Retinal pigment epithelial cell (primary cell): ENCODE results near the gene APOA1.
A peak's percentile ranks its signal among the peaks of the same experiment; 100 is the strongest.

Source experiments
- DNase-seq: peaks from one replicate; pipeline ENCODE4 v3.0.0-alpha.2; 2010; ENCODE audit warnings: low read depth
- H3K4me3 ChIP-seq: 2 replicates; pipeline ENCODE4 v1.5.1; 2011; ENCODE audit warnings: mild to moderate bottlenecking, low read length, control low read depth, moderate library complexity
- CTCF ChIP-seq: conservative IDR thresholded peaks from 2 replicates; pipeline ENCODE4 v1.5.1; 2011; ENCODE audit warnings: low read depth, low read length, control low read depth, inconsistent platforms

The APOA1 gene

GRCh38 chr11:116793772-116794097, 43.7 kb downstream of the APOA1 start:
- no peak for DNase-seq
- TF ChIP-seq CTCF, result no peak

GRCh38 chr11:116792869-116793771, 44.3 kb downstream of the APOA1 start:
- no peak for TF ChIP-seq CTCF
- no peak overlapping the region for H3K4me3 ChIP-seq
- no peak for DNase-seq

More at GRCh38 chr11:116793772-116794097, 43.7 kb downstream of the APOA1 start:
- no peak overlapping the region for H3K4me3 ChIP-seq

- TF ChIP-seq CTCF, result no peak
- H3K4me3 ChIP-seq, result no peak overlapping the region
- DNase-seq, result no peak
These were observed 45.1 kb downstream of the APOA1 start for GRCh38 chr11:116792144-116792868.

GRCh38 chr11:116791813-116792143, 45.6 kb downstream of the APOA1 start, which contains the start of gene APOA5:
Gene APOA5, minus strand, starts transcription at chr11:116791879. Its CDS starts 19 bp downstream, at chr11:116791860.
- no peak for TF ChIP-seq CTCF
- no peak for DNase-seq
- no peak within 1 kb of the TSS for H3K4me3 ChIP-seq

- H3K4me3 ChIP-seq, result no peak overlapping the region
- peak; percentile 94 for TF ChIP-seq CTCF
- DNase-seq, result no peak
These were observed 46.2 kb downstream of the APOA1 start for GRCh38 chr11:116791002-116791812.

DNA sequence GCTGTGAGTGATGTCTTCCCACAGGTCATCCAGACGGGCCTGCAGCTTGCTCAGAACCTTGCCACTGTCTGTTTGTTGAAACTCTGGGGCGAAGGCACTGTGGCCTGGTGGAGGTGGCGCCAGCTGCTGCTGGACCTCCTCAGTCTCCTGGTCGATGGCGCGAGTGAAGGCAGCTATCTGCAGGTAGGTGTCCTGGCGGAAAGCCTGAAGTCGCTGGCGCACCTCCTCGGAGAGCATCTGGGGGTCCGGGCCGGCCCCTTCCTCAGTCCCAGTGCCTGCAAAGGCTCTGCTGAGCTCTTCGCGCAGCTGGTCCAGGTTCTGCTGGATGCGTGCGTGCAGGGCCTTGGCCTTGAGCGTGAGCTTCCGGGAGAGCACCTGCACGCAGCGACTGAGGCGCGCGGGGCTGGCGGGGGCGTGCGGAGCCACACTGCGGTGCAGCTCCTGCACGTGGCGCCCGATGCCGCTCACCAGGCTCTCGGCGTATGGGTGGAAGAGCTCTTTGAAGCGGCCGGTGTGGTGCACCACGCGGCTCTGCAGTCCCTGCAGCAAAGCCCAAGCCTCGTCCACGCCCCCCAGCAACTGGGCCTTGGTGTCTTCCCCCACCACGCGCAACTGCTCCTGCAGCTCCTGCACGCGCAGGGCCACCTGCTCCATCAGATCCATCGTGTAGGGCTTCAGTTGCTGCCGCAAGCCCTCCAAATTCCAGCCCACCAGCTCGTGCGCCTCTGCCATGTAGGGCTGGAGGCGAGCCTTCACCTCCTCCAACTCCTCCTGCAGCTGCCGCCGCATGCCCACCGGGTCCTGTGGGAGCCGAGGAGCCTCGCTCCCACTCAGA, 47.0 kb downstream of the APOA1 start:
- no peak for TF ChIP-seq CTCF
- H3K4me3 ChIP-seq, result no peak overlapping the region
- DNase-seq, result no peak
